ENCODE data around the gene CPOX.

- TF ChIP-seq CTCF (IDR thresholded peaks at IDR 0.05; ENCODE audit: insufficient read depth, low read length), result no peak
- no peak for TF ChIP-seq REST (IDR thresholded peaks at IDR 0.05; ENCODE audit: insufficient replicate concordance, low read depth)
- TF ChIP-seq POLR2AphosphoS5 (IDR thresholded peaks at IDR 0.05; ENCODE audit: low read depth), result no peak
- no peak for TF ChIP-seq SPI1 (IDR thresholded peaks at IDR 0.05; ENCODE audit: borderline replicate concordance, low read depth)
- no peak for TF ChIP-seq GABPA (IDR thresholded peaks at IDR 0.05; ENCODE audit: low read depth)
These were observed 63.5 kb downstream of the CPOX start for GRCh38 chr3:98529856-98530459.

Data from HL-60 (cell line).